Activated CD4-positive, alpha-beta memory T cell treated with anti-CD3 and anti-CD28 coated beads for 36 hours (primary cell): ENCODE results near the gene IL1RL1. TPM values are rescaled to one million over a fixed set of nuclear protein-coding genes. Genes with fewer than 3 reads are reported as not detected.

Experiments used
- CTCF ChIA-PET: fragments of 350-600 bp; sonication (Branson Sonifier 250); formaldehyde crosslinking; loops from one replicate; lab custom pipeline; 2021; ENCODE audit warnings: antibody characterized with exemption, inconsistent platforms; lab: Charles Lee
- POLR2A ChIA-PET: fragments of 350-600 bp; sonication (Branson Sonifier 250); formaldehyde crosslinking; loops from one replicate; lab custom pipeline; 2021; ENCODE audit warnings: antibody characterized with exemption; lab: Charles Lee
- DNase-seq: peaks from one replicate; pipeline ENCODE4 v3.0.0-alpha.2; 2020
- H3K27ac Mint-ChIP-seq: one replicate; pipeline ENCODE4 v1.8.0; 2021; ENCODE audit warnings: mixed read lengths
- H3K27me3 Mint-ChIP-seq: one replicate; pipeline ENCODE4 v1.8.0; 2021; ENCODE audit warnings: mixed read lengths
- H3K36me3 Mint-ChIP-seq: one replicate; pipeline ENCODE4 v1.8.0; 2021; ENCODE audit warnings: mixed read lengths
- H3K4me1 Mint-ChIP-seq: one replicate; pipeline ENCODE4 v1.8.0; 2021; ENCODE audit warnings: low read depth, mixed read lengths
- H3K4me3 Mint-ChIP-seq: one replicate; pipeline ENCODE4 v1.8.0; 2021; ENCODE audit warnings: mild to moderate bottlenecking, mixed read lengths
- H3K9me3 Mint-ChIP-seq: one replicate; pipeline ENCODE4 v1.8.0; 2021; ENCODE audit warnings: mixed read lengths
- intact Hi-C: fragments of 100-400 bp; cut with micrococcal nuclease; formaldehyde crosslinking; loops from one replicate; pipeline ENCODE4 v1.15.1; 2023
- total RNA-seq, 2 experiments: library from RNA; stranded (reverse); gene quantifications; one replicate each; pipeline ENCODE4 v1.2.3, GENCODE V29; 2021

The IL1RL1 gene
- 1 to 10 TPM; 1.3 TPM for total RNA-seq

- Mint-ChIP-seq H3K27me3 (peaks cover under 1% of the 10 kb centered on the region), H3K36me3 (no peaks in the 10 kb centered on the region), H3K4me1 (peaks cover 6% of the 10 kb centered on the region), H3K4me3 (no peak within 1 kb of the TSS), H3K9me3 (no peaks in the 10 kb centered on the region), H3K27ac (no peak within 1 kb of the TSS)
- intact Hi-C loops, result no loop called here
- DNase-seq, result no peak
- POLR2A ChIA-PET, result no interaction called here
- CTCF ChIA-PET, result interaction anchor here (0.6 to 1.3 kb wide), 4 partner anchors 9 to 459 kb away, joined by 3 to 7 read pairs (median 4); no protein-coding TSS in a partner anchor
Observed at GRCh38 chr2:102310964-102311640, at the start of gene IL1RL1. TSS of gene IL1RL1 (plus strand) at chr2:102311563. CDS start at chr2:102338265, 26,702 bp downstream.

- Mint-ChIP-seq H3K27ac (no peak overlapping the region), H3K4me1 (peaks cover 24% of the 10 kb centered on the region), H3K4me3 (no peak overlapping the region), H3K36me3 (no peaks in the 10 kb centered on the region), H3K27me3 (no peaks in the 10 kb centered on the region), H3K9me3 (no peaks in the 10 kb centered on the region)
- intact Hi-C loops, result no loop called here
- POLR2A ChIA-PET, result no interaction called here
- DNase-seq, result no peak
- CTCF ChIA-PET, result interaction anchor here (1.3 to 1.7 kb wide), 2 partner anchors 22 to 181 kb away, joined by 3 to 5 read pairs; no protein-coding TSS in a partner anchor
Observed at GRCh38 chr2:102262216-102263129, 48.9 kb upstream of the IL1RL1 start.

- DNase-seq, result no peak
- POLR2A ChIA-PET, result no interaction called here
- Mint-ChIP-seq H3K9me3 (no peaks in the 10 kb centered on the region), H3K27me3 (no peaks in the 10 kb centered on the region), H3K4me3 (no peak overlapping the region), H3K36me3 (no peaks in the 10 kb centered on the region), H3K4me1 (peaks cover 11% of the 10 kb centered on the region), H3K27ac (no peak overlapping the region)
- CTCF ChIA-PET, result interaction anchor here (2.4 kb wide), 1 partner anchor 13 kb away, joined by 8 read pairs; no protein-coding TSS in a partner anchor
- intact Hi-C loops, result no loop called here
Observed at GRCh38 chr2:102264952-102265351, 46.4 kb upstream of the IL1RL1 start.

GRCh38 chr2:102266204-102266603, 45.2 kb upstream of the IL1RL1 start:
- CTCF ChIA-PET, result interaction anchor here (1.7 to 2.4 kb wide), 3 partner anchors 15 to 177 kb away, joined by 5 to 9 read pairs (median 8); no protein-coding TSS in a partner anchor
- intact Hi-C loops, result no loop called here
- Mint-ChIP-seq H3K4me3 (no peak overlapping the region), H3K9me3 (no peaks in the 10 kb centered on the region), H3K27me3 (peaks cover 5% of the 10 kb centered on the region), H3K36me3 (no peaks in the 10 kb centered on the region), H3K27ac (no peak overlapping the region), H3K4me1 (peaks cover 19% of the 10 kb centered on the region)
- DNase-seq, result no peak
- POLR2A ChIA-PET, result no interaction called here

- Mint-ChIP-seq H3K9me3 (no peaks in the 10 kb centered on the region), H3K36me3 (no peaks in the 10 kb centered on the region), H3K4me1 (peaks cover 28% of the 10 kb centered on the region), H3K4me3 (no peak overlapping the region), H3K27me3 (peaks cover 5% of the 10 kb centered on the region), H3K27ac (no peak overlapping the region)
- ChIA-PET POLR2A (no interaction called here), CTCF (interaction anchor here (0.8 to 1.7 kb wide), 2 partner anchors 17 to 28 kb away, joined by 3 to 5 read pairs; no protein-coding TSS in a partner anchor)
- intact Hi-C loops, result no loop called here
- DNase-seq, result no peak
Observed at GRCh38 chr2:102267774-102268173, 43.6 kb upstream of the IL1RL1 start.

GRCh38 chr2:102268510-102269199, 42.7 kb upstream of the IL1RL1 start:
- CTCF ChIA-PET, result interaction anchor here (0.8 kb wide), 2 partner anchors 18 to 174 kb away, joined by 3 read pairs; no protein-coding TSS in a partner anchor
- intact Hi-C loops, result no loop called here
- Mint-ChIP-seq H3K4me1 (peaks cover 27% of the 10 kb centered on the region), H3K36me3 (no peaks in the 10 kb centered on the region), H3K9me3 (no peaks in the 10 kb centered on the region), H3K27me3 (peaks cover 5% of the 10 kb centered on the region), H3K4me3 (no peak overlapping the region), H3K27ac (no peak overlapping the region)
- no peak for DNase-seq
- POLR2A ChIA-PET, result no interaction called here

- Mint-ChIP-seq H3K4me3 (no peak overlapping the region), H3K27ac (no peak overlapping the region), H3K9me3 (no peaks in the 10 kb centered on the region), H3K36me3 (no peaks in the 10 kb centered on the region), H3K4me1 (peaks cover 26% of the 10 kb centered on the region), H3K27me3 (peaks cover 5% of the 10 kb centered on the region)
- intact Hi-C loops, result no loop called here
- no peak for DNase-seq
- POLR2A ChIA-PET, result no interaction called here
- CTCF ChIA-PET, result interaction anchor here (0.8 kb wide), 1 partner anchor 174 kb away, joined by 3 read pairs; no protein-coding TSS in a partner anchor
Observed at GRCh38 chr2:102269200-102269524, 42.2 kb upstream of the IL1RL1 start.

- Mint-ChIP-seq H3K9me3 (no peaks in the 10 kb centered on the region), H3K27ac (no peak overlapping the region), H3K4me1 (peaks cover 36% of the 10 kb centered on the region), H3K36me3 (no peaks in the 10 kb centered on the region), H3K27me3 (peaks cover 5% of the 10 kb centered on the region), H3K4me3 (no peak overlapping the region)
- intact Hi-C loops, result no loop called here
- ChIA-PET CTCF (interaction anchor here (0.8 to 1.4 kb wide), 4 partner anchors 18 to 171 kb away, joined by 3 read pairs; partner anchors contain the start of gene IL18R1), POLR2A (no interaction called here)
- no peak for DNase-seq
Observed at GRCh38 chr2:102271844-102272243, 39.5 kb upstream of the IL1RL1 start.

GRCh38 chr2:102273619-102274211, 37.6 kb upstream of the IL1RL1 start:
- peaks cover 45% of the 10 kb centered on the region for H3K4me1 Mint-ChIP-seq
- intact Hi-C loops, result no loop called here
- H3K36me3 Mint-ChIP-seq, result no peaks in the 10 kb centered on the region
- H3K9me3 Mint-ChIP-seq, result no peaks in the 10 kb centered on the region
- H3K4me3 Mint-ChIP-seq, result no peak overlapping the region
- no peak overlapping the region for H3K27ac Mint-ChIP-seq
- peaks cover 5% of the 10 kb centered on the region for H3K27me3 Mint-ChIP-seq
- POLR2A ChIA-PET, result no interaction called here
- no peak for DNase-seq
- CTCF ChIA-PET, result no interaction called here

- Mint-ChIP-seq H3K4me1 (peaks cover 24% of the 10 kb centered on the region), H3K4me3 (no peak overlapping the region), H3K27me3 (no peaks in the 10 kb centered on the region), H3K27ac (no peak overlapping the region), H3K9me3 (no peaks in the 10 kb centered on the region), H3K36me3 (no peaks in the 10 kb centered on the region)
- ChIA-PET POLR2A (interaction anchor here (0.6 to 1.3 kb wide), 4 partner anchors 10 to 934 kb away, joined by 3 to 5 read pairs (median 3); no protein-coding TSS in a partner anchor), CTCF (interaction anchor here (0.6 to 1.8 kb wide), 7 partner anchors 18 to 315 kb away, joined by 3 to 7 read pairs (median 5); no protein-coding TSS in a partner anchor)
- intact Hi-C loops, result no loop called here
- no peak for DNase-seq
Observed at GRCh38 chr2:102276549-102277201, 34.7 kb upstream of the IL1RL1 start.
